Measurements from ENCODE around the gene LILRA1. TPM values are rescaled to one million over a fixed set of nuclear protein-coding genes. Genes with fewer than 3 reads are reported as not detected.

The LILRA1 gene
- total and polyA plus RNA-seq, 2 donors (not counting 1 experiment from before 2014, with no cell fraction given), result 1.5 TPM; not detected in 1

GRCh38 chr19:54606891-54607784 is 13.7 kb downstream of the LILRA1 start:
- no peak overlapping the region for H3K27ac ChIP-seq (ENCODE audit: low read length in 2 of 2)
- H3K27me3 Mint-ChIP-seq, result no peaks in the 10 kb centered on the region
- POLR2A ChIA-PET, result no interaction called here
- no peaks in the 10 kb centered on the region for H3K27me3 ChIP-seq (replicated peaks in 1 of 4; ENCODE audit: control extremely low read depth in 1 of 4, control insufficient read depth in 3 of 4, insufficient read depth in 4 of 4, low read length in 3 of 4)
- peak overlapping the region; percentile 52 for H3K4me3 Mint-ChIP-seq
- no peak overlapping the region for H2AFZ ChIP-seq (ENCODE audit: insufficient read depth, low read depth, low read length, poor library complexity, severe bottlenecking)
- H3K9me3 ChIP-seq (ENCODE audit: control extremely low read depth in 1 of 3, control insufficient read depth in 2 of 3, insufficient read depth in 1 of 3, low read length in 2 of 3), result peaks cover 0 to 4% (median 2%) of the 10 kb centered on the region in 3 donors
- H3K36me3 ChIP-seq (replicated peaks in 1 of 2; ENCODE audit: control extremely low read depth in 1 of 2, control insufficient read depth in 1 of 2, extremely low read depth in 1 of 2, insufficient read depth in 2 of 2, low read length in 1 of 2), result no peaks in the 10 kb centered on the region
- DNase-seq (peak; percentile 28), ATAC-seq (ENCODE audit: low read depth) (peak; percentile 24)
- H3K4me3 ChIP-seq (ENCODE audit: control extremely low read depth in 1 of 5, extremely low read depth in 1 of 5, insufficient read depth in 1 of 5, low read depth in 2 of 5, low read length in 4 of 5), result no peak overlapping the region
- H4K20me1 ChIP-seq (ENCODE audit: control insufficient read depth, insufficient read depth, low read length, poor library complexity, severe bottlenecking), result no peaks in the 10 kb centered on the region
- peaks cover 4% of the 10 kb centered on the region for H3K9me3 Mint-ChIP-seq (ENCODE audit: insufficient read depth)
- no peaks in the 10 kb centered on the region for H3K79me2 ChIP-seq (ENCODE audit: control insufficient read depth, insufficient read depth, low read length)
- H3K27ac Mint-ChIP-seq, result peak overlapping the region; percentile 44
- peaks cover 34% of the 10 kb centered on the region for H3K4me1 Mint-ChIP-seq
- H3K4me2 ChIP-seq (replicated peaks; ENCODE audit: low read depth, low read length, poor library complexity, severe bottlenecking), result peak overlapping the region; percentile 37
- intact Hi-C loops (cut with micrococcal nuclease), result no loop called here
- no peak overlapping the region for H3K9ac ChIP-seq (ENCODE audit: low read length)
- TF ChIP-seq EZH2 (IDR thresholded peaks at IDR 0.05; ENCODE audit: borderline replicate concordance, insufficient read depth, low read depth, low read length, poor library complexity, severe bottlenecking), result no peak
- TF ChIP-seq CTCF (IDR thresholded peaks at IDR 0.05), result no peak
- 48% methylated on average over 9 of the region's 16 CpGs for WGBS (ENCODE audit: insufficient coverage)
- peaks cover 29 to 34% of the 10 kb centered on the region in 2 donors for H3K4me1 ChIP-seq (ENCODE audit: control insufficient read depth in 2 of 2, insufficient read depth in 2 of 2, low read length in 2 of 2)
- CTCF ChIA-PET, result no interaction called here

GRCh38 chr19:54607785-54608150 is 14.3 kb downstream of the LILRA1 start:
- CTCF ChIA-PET, result no interaction called here
- peaks cover 4% of the 10 kb centered on the region for H3K9me3 Mint-ChIP-seq (ENCODE audit: insufficient read depth)
- no peaks in the 10 kb centered on the region for H4K20me1 ChIP-seq (ENCODE audit: control insufficient read depth, insufficient read depth, low read length, poor library complexity, severe bottlenecking)
- H3K79me2 ChIP-seq (ENCODE audit: control insufficient read depth, insufficient read depth, low read length), result no peaks in the 10 kb centered on the region
- 100% methylated on average over 2 of the region's 5 CpGs for WGBS (ENCODE audit: insufficient coverage)
- no peak overlapping the region for H3K4me3 ChIP-seq (ENCODE audit: control extremely low read depth in 1 of 5, extremely low read depth in 1 of 5, insufficient read depth in 1 of 5, low read depth in 2 of 5, low read length in 4 of 5)
- no peak overlapping the region for H2AFZ ChIP-seq (ENCODE audit: insufficient read depth, low read depth, low read length, poor library complexity, severe bottlenecking)
- H3K4me1 ChIP-seq (ENCODE audit: control insufficient read depth in 2 of 2, insufficient read depth in 2 of 2, low read length in 2 of 2), result peaks cover 34 to 39% of the 10 kb centered on the region in 2 donors
- no peak for TF ChIP-seq CTCF (IDR thresholded peaks at IDR 0.05)
- TF ChIP-seq EZH2 (IDR thresholded peaks at IDR 0.05; ENCODE audit: borderline replicate concordance, insufficient read depth, low read depth, low read length, poor library complexity, severe bottlenecking), result no peak
- no peaks in the 10 kb centered on the region for H3K27me3 ChIP-seq (replicated peaks in 1 of 4; ENCODE audit: control extremely low read depth in 1 of 4, control insufficient read depth in 3 of 4, insufficient read depth in 4 of 4, low read length in 3 of 4)
- DNase-seq (no peak), ATAC-seq (ENCODE audit: low read depth) (no peak)
- intact Hi-C loops (cut with micrococcal nuclease), result no loop called here
- H3K9me3 ChIP-seq (ENCODE audit: control extremely low read depth in 1 of 3, control insufficient read depth in 2 of 3, insufficient read depth in 1 of 3, low read length in 2 of 3), result peaks cover 0 to 4% (median 2%) of the 10 kb centered on the region in 3 donors
- peaks cover 41% of the 10 kb centered on the region for H3K4me1 Mint-ChIP-seq
- H3K4me3 Mint-ChIP-seq, result no peak overlapping the region
- no peaks in the 10 kb centered on the region for H3K27me3 Mint-ChIP-seq
- no peak overlapping the region for H3K9ac ChIP-seq (ENCODE audit: low read length)
- POLR2A ChIA-PET, result no interaction called here
- no peak overlapping the region for H3K27ac ChIP-seq (ENCODE audit: low read length in 2 of 2)
- H3K4me2 ChIP-seq (replicated peaks; ENCODE audit: low read depth, low read length, poor library complexity, severe bottlenecking), result peak overlapping the region; percentile 37
- no peaks in the 10 kb centered on the region for H3K36me3 ChIP-seq (replicated peaks in 1 of 2; ENCODE audit: control extremely low read depth in 1 of 2, control insufficient read depth in 1 of 2, extremely low read depth in 1 of 2, insufficient read depth in 2 of 2, low read length in 1 of 2)
- no peak overlapping the region for H3K27ac Mint-ChIP-seq
